Activated T-cell treated with anti-CD3 and anti-CD28 coated beads for 48 hours (primary cell): ENCODE data around the gene PPFIBP1.
"Not testable (repeated sequence)": the region's sequence is repeated elsewhere in the genome, so short reads cannot be mapped to it uniquely, and the experiment has no call there.

Experiments
- DNase-seq: peaks from one replicate; pipeline ENCODE4 v3.0.0-alpha.2; 2020; ENCODE audit warnings: low read depth

Gene PPFIBP1

DNA sequence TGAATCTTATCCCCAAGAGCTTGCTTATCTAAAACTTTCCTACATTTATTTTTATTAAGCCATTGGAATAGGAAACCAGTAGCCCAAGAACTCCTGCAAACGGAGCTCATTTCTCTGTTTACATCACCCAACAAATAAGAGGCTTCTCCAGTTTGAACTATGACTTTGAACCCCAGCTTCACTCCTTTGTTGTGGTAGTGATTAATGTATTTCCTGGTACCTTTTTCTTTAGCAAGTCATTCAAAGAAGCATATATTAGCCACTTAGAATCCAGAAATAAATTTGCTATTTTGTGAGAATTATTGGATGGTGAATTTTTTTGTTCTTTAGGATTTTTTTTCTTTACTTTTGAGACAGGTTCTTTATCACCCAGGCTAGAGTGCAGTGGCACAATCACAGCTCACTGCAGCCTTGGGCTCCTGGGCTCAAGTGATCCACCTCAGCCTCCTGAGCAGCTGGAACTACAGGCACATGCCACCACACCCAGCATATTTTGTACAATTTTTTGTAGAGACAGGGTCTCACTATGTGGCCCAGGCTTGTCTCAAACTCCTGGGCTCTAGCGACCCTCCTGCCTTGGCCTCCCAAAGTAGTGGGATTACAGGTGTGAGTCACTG, 104.0 kb downstream of the PPFIBP1 start:
- DNase-seq, result not testable (repeated sequence)

DNA sequence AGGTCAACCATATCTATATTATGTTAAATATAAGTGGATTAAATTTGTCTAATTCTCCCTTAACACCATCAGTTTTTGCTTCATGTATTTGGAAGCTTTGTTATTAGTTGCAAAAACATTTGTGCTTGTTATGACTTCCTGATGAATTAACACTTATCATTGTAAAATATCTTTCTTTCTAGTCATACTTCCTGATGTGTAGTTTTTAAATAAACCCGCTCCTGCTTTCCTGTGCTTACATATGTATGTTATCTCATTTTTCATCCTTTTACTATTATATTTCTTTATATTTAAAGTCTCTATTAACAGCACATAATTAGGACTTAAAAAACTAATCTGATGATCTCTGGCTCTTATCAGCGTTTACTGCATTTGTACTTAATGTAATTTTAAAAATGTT, 106.2 kb downstream of the PPFIBP1 start:
- DNase-seq, result not testable (repeated sequence)

- DNase-seq, result no peak
Observed at GRCh38 chr12:27631365-27631764, 107.4 kb downstream of the PPFIBP1 start.

GRCh38 chr12:27631813-27632491, 107.9 kb downstream of the PPFIBP1 start:
- DNase-seq, result no peak

- DNase-seq, result no peak
Observed at GRCh38 chr12:27635349-27635972, 111.5 kb downstream of the PPFIBP1 start.

DNA sequence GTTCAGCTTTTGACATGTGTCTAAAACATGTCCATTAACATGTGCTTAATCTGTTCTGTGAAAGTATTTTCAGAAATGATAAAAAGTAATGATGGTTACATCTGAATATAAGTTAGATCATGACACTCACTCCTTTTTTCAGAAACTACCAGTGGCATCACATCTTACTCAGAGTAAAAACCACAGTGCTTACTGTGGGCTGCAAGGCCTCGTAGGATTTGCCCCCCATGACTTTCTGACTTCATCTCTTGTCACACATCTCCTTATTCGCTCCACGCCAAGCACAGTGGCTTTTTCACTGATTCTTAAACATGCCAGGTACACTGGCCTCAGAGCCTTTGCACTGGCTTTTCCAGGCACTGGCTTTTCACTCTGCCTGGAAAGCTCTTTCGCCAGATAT, 112.6 kb downstream of the PPFIBP1 start:
- DNase-seq, result not testable (repeated sequence)

DNA sequence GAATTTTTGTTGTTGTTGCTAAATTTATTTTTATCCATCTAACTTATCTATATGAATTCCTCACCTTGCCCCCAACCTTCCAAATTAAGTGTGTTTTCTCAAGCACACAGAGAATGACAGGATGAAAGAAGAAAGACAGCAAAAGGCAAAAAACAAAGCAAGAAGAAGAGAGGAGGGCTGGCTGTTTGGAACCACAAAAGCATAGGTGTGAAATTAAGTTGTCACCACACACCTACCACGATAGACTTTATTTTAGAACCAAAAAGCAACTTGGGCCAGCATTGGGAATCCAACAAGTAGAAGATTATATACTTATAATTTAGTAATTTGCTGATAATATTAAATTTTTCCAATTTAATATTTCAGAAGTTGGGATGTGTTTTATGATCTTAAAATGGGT, 113.5 kb downstream of the PPFIBP1 start:
- DNase-seq, result no peak

DNA sequence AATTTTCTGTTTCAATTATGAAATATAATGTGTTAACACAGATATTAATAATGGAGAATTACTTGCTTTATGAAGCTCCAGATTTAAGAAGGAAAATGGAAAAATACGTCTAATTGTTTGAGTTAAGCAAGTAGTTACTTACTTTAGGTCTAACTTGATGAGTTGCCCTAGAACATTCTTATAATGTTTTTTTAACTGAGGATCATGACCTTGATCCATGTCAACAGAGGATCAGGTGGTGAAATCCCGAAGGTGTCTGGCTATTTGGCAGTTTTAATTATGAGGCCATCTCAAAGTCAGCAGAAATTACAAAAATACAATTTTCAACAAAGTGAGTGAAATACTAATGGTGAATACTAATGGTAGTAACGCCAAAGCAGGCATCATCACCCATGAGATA, 115.3 kb downstream of the PPFIBP1 start:
- DNase-seq, result no peak

DNA sequence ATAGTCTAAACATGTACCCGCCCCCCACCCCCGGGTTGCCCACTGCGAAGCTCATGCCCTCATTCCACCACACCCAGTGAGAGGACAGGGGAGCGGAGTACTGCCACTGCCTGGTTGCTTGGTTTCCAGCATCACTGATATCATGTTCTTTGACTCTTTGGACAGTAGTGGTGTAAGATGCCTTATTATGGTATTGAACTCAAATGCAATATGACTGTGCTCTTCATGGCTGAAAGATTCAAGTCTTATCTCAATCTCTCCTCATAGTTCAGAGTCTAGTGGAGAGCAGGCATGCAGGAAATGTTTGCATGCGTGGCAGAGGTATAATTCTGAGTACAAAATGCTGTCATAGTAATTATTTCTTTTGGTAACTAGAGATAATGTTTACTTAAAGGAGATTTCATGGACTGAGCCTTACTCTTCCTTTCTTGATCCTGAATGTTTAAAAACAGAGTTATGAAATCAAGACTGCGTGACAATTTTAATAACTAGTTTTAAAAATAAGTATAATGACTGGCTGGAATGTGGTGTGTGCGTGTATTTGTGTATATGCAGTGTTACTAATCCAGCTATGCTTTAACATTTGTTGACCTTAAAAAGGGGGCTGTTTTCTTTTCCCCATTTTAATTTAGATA, 116.7 kb downstream of the PPFIBP1 start:
- not testable (repeated sequence) for DNase-seq

DNA sequence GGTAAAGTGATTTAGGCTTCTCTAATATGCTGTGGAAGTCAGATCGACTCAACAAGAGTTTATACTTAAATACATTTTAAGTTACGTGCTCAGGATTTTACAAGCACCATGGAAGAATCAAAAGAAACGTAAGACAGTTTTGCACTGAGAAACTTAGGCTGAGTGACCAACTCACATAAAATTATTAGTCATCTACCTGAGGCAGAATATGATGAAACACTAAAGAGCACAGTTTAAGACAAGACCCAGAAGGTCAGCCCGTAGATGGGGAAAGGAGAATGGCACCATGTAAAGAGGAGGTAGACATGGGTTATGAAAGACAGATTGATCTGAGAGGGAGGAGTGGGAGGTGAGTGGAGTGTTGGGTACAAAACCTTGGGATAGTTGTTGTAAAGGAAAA, 118.4 kb downstream of the PPFIBP1 start:
- DNase-seq, result not testable (repeated sequence)

DNA sequence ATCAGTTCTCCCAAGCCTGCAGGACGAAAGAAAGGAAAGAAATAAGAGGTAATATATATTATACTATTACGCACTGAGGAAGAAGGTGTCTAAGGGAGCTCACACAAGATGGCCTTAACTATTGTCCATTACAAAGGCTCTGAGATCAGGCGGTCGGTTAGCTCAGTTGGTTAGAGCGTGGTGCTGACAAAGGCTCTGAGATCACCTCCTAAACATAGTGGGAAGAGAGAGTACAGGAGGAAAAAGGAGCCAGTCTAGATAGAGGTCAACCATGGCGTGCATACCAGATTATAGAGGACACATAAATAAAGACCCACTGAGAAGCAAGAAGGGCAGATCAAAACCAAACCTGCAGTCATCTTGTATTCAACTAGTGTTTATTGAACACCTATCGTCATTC, 118.9 kb downstream of the PPFIBP1 start:
- not testable (repeated sequence) for DNase-seq

DNA sequence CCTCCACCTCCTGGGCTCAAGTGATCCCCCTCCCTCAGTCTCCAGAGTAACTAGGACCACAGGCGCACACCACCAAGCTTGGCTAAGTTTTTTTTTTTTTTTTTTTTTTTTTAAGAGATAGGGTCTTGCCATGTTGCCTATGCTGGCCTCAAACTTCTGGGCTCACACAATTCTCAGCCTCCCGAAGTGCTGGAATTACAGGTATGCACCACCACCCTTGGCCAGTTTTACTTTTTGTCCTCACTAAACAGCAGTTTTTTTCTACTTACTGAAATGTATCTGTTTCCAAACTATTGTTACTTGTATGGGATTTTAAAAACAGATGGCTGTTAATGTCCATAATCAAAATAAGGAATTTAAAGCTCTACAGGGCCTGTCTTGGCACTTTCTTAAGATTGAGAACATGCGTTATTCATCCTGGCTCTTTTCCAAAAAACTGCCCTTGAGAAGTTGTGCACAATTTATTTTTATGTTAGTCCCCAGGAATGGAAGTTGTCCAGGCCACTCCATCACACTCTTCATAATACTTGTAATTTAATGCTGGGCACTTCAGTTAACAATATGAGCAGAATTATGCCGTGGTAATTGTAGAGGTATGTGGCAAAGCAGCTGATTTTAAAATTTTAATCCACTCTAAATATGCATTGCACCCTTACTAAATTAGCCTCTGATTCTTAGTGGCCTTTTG, 120.3 kb downstream of the PPFIBP1 start:
- no peak for DNase-seq

DNA sequence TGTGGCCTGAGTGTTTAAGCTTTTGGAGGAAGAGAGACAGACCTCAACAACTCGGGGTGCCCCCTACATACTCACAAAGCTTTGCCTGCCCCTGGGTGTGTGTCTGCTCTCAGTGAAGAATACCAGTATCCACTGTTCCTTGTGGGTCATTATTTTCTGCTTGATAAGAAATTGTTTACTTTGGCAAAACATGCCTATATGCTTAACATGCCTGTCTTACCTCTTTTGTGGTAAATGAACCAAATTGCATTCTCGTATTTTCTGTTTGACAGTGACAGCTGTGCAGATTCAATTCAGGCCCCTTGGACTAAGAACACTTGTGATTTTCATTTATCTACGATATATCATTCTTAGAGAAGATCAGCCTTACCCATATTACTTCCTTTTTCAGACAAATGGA, 121.7 kb downstream of the PPFIBP1 start:
- DNase-seq, result no peak

- DNase-seq, result no peak
Observed at GRCh38 chr12:27646149-27646548, 122.1 kb downstream of the PPFIBP1 start.

DNA sequence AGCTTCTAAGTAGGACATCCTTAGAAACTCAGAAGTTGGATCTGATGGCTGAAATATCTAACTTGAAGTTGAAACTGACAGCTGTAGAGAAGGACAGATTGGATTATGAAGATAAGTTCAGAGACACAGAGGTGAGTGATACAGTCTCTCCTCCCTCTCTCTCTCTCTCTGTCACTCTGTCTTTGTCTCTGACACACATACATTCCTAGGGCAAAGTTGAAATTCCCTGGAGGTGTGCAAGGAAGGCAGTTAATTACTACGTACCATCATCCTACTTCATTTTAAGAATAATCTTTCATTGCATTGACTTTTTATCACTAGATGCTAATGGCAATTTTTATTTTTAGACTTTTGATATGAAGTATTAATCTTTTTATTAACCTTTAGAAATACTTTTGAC, 126.0 kb downstream of the PPFIBP1 start:
- no peak for DNase-seq

DNA sequence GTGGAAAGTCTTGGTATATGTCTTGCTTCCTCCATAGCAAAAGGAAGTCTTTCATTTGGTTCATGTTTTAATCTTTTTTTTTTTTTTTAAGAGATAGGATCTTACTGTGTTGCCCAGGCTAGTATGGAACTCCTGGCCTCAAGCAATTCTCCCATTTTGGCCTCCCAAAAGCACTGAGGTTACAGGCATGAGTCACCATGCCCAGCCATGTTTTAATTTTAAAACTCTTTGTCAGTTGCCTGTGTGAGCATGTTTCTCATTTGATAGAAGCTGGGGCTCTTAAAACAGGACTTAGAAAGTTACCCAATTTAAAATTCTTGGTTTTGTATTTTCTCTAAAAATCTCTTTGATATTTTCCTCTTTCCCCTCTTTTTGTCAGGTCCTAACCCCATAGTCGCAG, 127.2 kb downstream of the PPFIBP1 start:
- no peak for DNase-seq

GRCh38 chr12:27652174-27652763, 128.3 kb downstream of the PPFIBP1 start:
- no peak for DNase-seq

DNA sequence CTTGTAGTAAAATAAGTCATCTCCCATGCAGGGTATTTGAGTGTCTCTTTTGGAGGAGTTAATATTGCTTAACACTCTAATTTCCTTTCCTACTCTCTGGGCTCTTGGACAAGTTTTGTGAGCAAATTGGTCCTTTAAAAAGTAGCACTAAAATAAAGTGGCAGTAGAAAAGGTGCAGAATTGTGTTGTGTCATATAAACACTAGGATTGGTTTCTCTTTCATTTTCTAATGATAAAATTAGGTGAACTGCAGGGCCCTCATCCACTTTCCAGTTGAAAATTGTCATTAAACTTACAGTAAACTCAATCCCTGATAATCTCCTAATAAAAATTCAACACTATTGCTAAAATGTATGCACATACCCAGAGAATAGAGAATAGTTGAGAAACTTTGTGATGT, 129.7 kb downstream of the PPFIBP1 start:
- no peak for DNase-seq

DNA sequence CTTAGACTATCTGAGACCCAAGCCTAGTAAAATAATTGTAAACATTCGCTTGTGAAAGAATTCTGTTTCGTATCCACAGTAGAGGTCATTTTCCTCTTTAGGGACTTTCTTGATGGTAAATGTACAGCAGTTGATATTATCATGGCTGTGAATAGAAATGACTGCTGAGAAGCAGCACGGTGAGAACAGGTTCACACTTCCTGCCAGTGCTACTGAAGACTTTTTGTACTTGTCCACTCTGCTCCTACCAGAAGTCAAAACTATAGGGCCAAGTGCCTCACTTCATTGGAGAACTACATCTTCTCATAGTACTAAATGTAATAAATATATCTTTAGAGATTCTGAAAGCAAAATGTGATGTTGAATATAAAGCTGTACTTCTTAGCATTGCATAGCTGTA, 131.5 kb downstream of the PPFIBP1 start:
- DNase-seq, result not testable (repeated sequence)

GRCh38 chr12:27657296-27657695, 133.3 kb downstream of the PPFIBP1 start:
- DNase-seq, result no peak

DNA sequence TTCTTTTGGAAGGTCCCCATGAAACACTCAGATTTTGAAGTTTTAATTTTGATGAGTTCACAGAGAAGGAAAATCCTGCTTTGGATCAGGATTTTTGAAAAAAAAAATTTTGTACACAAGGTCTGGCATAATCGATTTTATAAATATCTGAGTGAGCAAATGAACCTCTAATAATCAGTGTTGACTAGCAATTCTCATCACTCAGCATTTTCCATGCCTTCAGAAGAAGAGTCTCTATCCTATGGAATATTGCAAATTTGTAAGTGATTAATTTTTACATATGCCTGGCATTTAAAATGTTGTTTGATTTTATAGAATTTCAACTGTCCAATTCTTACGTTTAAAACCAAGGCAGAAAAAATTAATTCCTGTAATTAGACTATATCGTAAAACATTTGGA, 141.7 kb downstream of the PPFIBP1 start:
- no peak for DNase-seq

DNA sequence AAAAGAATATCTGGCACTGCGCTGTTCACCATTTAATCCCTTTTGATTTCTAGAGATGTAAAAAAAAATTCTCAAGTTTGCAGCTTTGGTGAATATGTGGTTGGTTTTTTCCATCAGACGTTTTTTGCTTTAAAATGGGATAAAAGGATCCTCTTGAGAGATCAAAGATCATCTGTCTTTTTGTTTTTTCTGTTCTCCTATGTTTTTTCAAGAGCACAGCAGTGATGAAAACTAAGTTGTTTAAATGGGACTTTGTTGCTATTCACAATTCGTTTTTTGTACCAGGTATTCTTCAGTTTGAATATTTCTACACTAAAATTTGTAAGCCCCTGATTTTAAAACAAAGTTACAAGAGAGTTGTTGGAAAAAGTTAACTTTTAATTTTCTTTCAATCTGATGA, 142.5 kb downstream of the PPFIBP1 start:
- DNase-seq, result no peak
